ENCODE data around the gene ITGA11. TPM values are rescaled to one million over a fixed set of nuclear protein-coding genes. Genes with fewer than 3 reads are reported as not detected.

The ITGA11 gene
- total RNA-seq, 2 donors from 2014 or later: 0.27 to 1.8 TPM

DNA sequence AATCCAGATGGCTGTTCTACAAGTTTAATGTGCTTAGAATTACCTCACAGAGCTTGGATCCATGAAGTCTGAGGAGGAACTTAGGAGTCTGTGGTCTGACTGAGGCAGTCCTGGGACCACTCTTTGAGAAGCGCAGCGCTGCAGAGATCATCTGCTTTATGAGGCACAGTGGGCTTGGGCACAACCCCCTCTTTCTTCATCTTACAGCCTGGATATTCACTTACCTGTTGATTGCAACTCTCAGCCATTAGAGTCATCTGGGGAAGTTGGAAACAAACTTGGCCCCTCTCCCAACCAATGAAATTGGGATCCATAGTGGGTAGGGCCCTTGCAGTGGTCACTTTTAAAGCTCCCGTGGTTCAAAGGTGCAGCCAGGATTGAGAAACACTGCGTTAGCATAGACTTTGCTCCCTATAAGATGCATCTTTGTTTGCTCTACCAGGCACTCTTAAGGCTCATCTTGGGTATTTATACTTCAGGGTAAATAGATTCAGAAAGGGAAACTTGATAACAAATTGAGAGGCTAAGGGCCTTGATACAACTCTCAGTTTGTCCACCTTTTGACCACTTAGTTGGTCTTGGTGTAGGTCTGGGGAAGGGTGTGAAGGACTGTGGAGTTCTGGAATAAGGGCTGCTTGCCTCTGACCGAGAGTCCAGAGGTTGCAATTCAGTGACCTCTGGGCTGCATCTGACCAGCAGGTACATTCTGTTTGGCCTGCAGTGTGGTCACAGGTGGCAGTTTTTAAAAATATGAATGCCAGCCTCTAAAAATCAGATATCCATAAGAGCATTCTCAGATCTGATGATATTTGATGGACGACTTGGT is 131.6 kb downstream of the ITGA11 start:
- Mint-ChIP-seq H3K36me3 (peaks cover 0 to under 1% of the 10 kb centered on the region in 2 donors), H3K9me3 (no peaks in the 10 kb centered on the region), H3K27ac (no peak overlapping the region)
- DNase-seq (ENCODE audit: low spot score in 2 of 2) (no peak), ATAC-seq (no peak)

DNA sequence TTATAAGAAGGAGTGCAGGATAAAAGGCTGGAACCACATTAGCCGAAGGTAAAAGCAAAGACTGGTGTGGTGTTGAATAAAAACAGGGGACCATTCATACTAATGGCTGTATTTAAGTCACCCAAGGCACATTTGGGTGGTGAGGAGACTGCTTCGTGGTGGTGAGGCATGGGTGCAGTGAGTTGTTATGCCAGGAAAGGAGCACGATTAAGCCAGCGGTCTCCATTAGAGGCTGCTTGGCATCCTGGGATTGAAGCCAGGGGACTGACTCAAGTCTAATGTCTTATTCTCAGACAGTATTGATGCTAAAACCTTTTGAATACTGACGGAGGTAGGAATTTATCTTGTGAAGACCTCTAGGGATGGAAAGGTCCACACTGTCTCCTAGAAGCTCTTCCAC is 132.5 kb downstream of the ITGA11 start:
- ATAC-seq (peak in 1 of 2 donors; percentile 17), DNase-seq (ENCODE audit: low spot score in 2 of 2) (no peak)
- Mint-ChIP-seq H3K36me3 (peaks cover 0 to 7% of the 10 kb centered on the region in 2 donors), H3K9me3 (no peaks in the 10 kb centered on the region), H3K27ac (peak overlapping the region in 1 of 2 donors; percentile 82)

DNA sequence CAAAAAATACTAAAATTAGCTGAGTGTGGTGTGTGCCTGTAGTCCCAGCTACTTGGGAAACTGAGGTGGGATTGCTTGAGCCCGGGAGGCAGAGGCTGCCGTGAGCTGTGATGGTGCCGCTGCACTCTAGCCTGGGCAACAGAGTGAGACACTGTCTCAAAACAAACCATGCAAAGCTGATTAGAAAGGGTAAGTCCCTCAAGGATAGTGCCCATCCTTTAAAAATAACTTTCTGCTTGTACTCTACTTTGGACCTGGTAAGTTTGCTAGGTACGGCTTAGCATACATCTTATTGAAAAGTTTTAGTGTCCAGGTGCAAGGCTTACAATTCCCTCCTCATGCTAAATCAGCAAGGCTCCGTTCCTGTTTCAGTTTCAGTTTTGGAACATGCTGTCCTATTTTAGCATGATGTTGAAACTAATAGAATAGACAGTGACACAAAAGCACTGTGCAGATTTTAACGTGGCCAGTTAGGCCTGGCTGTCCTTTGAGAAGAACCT is 133.0 kb downstream of the ITGA11 start:
- no peak for DNase-seq (ENCODE audit: low spot score in 2 of 2)

DNA sequence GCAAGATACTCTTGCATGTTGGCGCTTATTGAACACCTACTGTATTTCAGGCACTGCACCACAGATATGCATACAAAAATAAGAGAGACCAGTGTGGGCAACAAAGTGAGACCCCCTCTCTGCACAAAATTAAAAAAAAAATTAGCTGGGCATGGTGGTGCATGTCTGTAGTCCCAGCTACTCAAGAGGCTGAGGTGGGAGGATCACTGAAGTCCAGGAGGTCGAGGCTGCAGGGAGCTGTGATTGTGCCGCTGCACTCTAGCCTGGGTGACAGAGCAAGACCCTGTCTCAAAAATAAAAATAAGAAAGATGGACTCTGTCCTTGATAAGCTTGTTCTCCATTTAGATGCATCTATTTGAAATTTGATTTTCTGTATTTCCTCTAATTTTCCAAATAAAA is 133.6 kb downstream of the ITGA11 start:
- Mint-ChIP-seq H3K9me3 (no peaks in the 10 kb centered on the region), H3K36me3 (peaks cover 0 to 14% of the 10 kb centered on the region in 2 donors), H3K27ac (peak overlapping the region; percentile 57 to 82)
- no peak for DNase-seq (ENCODE audit: low spot score in 2 of 2)
- no peak for ATAC-seq

More for the DNA sequence above, 133.0 kb downstream of the ITGA11 start:
- ATAC-seq: peak; percentile 67 to 81
- Mint-ChIP-seq H3K36me3 (peaks cover 0 to 9% of the 10 kb centered on the region in 2 donors), H3K9me3 (no peaks in the 10 kb centered on the region), H3K27ac (peak overlapping the region; percentile 57 to 82)

DNA sequence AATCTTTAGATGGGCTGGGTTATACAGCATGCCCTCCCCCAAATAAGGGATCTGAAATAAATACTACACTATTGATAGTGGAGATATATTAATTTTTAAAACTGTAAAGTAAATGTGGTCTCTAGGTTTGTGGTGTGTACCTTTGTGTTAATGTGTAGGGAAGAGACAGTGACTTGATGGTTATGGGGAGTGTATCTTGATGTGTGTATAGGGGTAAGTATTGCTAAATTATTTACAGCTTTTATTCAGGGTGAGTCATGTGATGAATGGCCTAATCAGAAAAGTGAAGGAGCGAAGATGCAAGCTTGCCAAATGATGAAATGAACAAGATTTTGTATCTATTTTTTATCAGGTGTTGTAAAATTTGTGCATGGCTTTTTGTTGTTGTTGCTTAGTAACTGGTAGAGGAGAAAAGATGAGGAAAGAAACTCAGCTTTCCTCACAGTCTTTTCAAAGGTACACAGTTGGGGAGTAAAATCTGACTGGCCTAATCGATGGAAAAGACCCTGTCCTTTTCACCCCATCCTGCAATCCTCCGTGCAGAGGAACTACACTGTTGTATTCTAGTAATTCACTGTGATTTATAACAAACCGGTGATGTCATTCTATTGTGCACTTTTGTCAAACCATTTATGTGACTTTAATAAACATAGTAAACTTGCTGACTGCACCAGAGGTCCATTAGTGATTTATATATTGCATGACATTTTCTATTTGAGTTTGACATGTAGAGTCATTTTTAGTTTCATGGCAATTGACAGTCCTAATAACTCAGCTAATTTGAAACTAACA is 136.8 kb downstream of the ITGA11 start:
- Mint-ChIP-seq H3K27ac (no peak overlapping the region), H3K36me3 (peaks cover 0 to 14% of the 10 kb centered on the region in 2 donors), H3K9me3 (no peaks in the 10 kb centered on the region)
- DNase-seq (ENCODE audit: low spot score in 2 of 2) (no peak), ATAC-seq (no peak)

DNA sequence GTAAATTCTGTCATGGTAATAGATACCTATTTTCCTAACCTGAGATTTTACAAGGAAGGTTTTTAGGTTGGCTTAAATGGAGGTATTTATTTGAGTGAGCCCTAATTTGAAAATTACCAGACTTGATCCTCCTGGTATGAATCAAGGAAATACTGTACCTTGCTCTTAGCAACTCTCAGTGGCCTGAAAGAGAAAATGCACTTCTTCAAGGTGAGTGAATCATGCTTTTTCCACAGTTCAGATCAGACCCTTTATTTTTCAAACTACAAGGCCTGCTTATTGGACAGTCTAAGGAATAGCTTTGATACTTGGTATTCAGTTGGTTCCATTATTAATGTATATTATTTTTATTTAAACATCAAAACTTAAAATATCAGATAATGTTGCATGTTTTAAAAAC is 139.0 kb downstream of the ITGA11 start:
- DNase-seq (ENCODE audit: low spot score in 2 of 2) (no peak), ATAC-seq (peak; percentile 81 to 84)
- Mint-ChIP-seq H3K9me3 (no peaks in the 10 kb centered on the region), H3K36me3 (peaks cover 0 to 14% of the 10 kb centered on the region in 2 donors), H3K27ac (no peak overlapping the region)

DNA sequence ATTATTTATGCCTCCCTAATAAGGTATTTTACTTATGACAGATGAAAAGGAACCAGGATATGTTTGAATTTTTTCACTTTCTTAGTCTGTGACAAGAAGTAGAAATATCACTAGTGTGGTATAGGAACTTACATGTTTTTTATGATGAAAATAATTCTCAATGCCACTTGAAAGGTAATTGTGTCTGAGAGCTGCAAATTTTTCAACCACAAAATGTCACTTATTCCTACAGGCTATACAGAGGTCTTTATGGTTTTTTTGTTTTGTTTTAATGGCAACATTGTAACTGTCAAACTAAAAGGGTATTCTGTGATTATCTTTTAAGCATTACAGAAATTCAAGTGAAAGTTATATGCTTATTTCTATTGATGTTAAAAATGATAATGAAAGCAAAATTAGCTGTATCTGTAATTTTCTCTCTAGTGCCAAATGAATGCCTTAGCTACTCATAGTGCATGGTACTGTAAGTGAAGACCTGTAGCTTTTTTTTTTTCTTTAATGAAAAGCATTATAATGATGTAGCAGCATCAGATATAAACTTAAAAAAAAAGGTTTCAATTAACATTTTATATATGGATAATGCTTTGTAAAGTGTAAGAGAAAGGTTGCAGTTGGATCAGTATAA is 139.7 kb downstream of the ITGA11 start:
- Mint-ChIP-seq H3K36me3 (peaks cover 0 to 14% of the 10 kb centered on the region in 2 donors), H3K27ac (peak overlapping the region in 1 of 2 donors; percentile 63), H3K9me3 (no peaks in the 10 kb centered on the region)
- ATAC-seq: peak; percentile 49 to 72
- no peak for DNase-seq (ENCODE audit: low spot score in 2 of 2)

DNA sequence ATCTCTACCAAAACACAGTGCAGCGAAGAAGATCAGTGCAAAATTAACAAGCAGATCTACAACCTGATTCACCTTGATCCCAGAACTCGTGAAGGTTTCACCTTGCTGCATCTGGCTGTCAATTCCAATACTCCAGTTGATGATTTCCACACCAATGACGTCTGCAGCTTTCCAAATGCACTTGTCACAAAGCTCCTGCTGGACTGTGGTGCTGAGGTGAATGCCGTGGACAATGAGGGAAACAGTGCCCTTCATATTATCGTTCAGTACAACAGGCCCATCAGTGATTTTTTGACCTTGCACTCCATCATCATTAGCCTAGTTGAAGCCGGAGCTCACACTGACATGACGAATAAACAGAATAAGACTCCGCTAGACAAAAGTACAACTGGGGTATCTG is 141.2 kb downstream of the ITGA11 start:
- DNase-seq (ENCODE audit: low spot score in 2 of 2) (no peak), ATAC-seq (no peak)
- Mint-ChIP-seq H3K9me3 (no peaks in the 10 kb centered on the region), H3K27ac (no peak overlapping the region), H3K36me3 (peaks cover 0 to 15% of the 10 kb centered on the region in 2 donors)

DNA sequence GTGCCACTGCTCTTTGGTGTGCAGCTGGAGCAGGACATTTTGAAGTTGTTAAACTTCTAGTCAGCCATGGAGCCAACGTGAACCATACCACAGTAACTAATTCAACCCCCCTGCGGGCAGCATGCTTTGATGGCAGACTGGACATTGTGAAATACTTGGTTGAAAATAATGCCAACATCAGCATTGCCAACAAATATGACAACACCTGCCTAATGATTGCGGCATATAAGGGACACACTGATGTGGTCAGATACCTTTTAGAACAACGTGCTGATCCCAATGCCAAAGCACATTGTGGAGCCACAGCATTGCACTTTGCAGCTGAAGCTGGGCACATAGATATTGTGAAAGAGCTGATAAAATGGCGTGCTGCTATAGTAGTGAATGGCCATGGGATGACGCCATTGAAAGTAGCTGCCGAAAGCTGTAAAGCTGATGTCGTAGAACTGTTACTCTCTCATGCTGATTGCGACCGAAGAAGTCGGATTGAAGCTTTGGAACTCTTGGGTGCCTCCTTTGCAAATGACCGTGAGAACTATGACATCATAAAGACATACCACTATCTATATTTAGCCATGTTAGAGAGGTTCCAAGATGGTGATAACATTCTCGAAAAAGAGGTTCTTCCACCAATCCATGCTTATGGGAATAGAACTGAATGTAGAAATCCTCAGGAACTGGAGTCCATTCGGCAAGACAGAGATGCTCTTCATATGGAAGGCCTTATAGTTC is 142.2 kb downstream of the ITGA11 start:
- Mint-ChIP-seq H3K27ac (no peak overlapping the region), H3K36me3 (peaks cover 3 to 18% of the 10 kb centered on the region in 2 donors), H3K9me3 (no peaks in the 10 kb centered on the region)
- DNase-seq (ENCODE audit: low spot score in 2 of 2) (no peak), ATAC-seq (no peak)

DNA sequence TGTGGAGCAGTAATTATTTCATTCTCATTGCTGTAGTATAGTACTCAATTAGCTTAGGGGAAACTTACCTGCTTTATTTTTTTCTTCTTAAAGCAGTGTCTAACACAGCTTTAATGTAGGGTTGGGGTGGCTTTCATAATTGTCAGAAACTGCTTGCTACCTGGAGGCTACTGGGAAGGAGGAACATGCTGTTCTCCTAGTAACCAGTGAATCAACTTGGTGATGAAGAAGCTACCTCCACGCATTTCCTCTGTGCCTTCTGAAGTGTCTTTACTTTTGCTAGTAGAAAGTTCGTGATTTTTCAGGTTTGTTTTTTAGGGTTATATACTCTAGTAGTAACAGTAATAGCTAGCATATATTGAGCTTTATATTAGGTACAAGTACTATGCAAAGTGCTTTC is 142.9 kb downstream of the ITGA11 start:
- Mint-ChIP-seq H3K9me3 (no peaks in the 10 kb centered on the region), H3K36me3 (peaks cover 6 to 21% of the 10 kb centered on the region in 2 donors), H3K27ac (peak overlapping the region in 1 of 2 donors; percentile 57)
- ATAC-seq: no peak
- DNase-seq (ENCODE audit: low spot score in 2 of 2): no peak

DNA sequence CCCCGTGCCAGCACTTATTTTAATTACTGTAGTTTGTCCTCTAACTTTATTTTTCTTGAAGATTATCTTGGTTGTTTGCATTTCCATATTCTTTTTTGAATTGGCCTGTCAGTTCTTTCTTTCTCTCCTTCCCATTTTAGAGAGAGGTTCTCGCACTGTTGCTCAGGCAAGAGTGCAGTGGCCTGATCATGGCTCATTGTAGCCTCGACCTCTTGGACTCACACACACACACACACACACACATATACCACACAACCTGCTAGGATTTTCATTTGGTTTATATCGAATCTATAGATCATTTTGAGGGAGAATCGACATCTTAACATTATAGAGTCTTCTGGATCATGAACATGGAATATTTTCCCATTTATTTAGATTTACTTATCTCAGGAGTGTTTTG is 145.7 kb downstream of the ITGA11 start:
- no peak for DNase-seq (ENCODE audit: low spot score in 2 of 2)
- Mint-ChIP-seq H3K36me3 (peaks cover 6 to 15% of the 10 kb centered on the region in 2 donors), H3K9me3 (no peaks in the 10 kb centered on the region), H3K27ac (peak overlapping the region in 1 of 2 donors; percentile 44)
- no peak for ATAC-seq

DNA sequence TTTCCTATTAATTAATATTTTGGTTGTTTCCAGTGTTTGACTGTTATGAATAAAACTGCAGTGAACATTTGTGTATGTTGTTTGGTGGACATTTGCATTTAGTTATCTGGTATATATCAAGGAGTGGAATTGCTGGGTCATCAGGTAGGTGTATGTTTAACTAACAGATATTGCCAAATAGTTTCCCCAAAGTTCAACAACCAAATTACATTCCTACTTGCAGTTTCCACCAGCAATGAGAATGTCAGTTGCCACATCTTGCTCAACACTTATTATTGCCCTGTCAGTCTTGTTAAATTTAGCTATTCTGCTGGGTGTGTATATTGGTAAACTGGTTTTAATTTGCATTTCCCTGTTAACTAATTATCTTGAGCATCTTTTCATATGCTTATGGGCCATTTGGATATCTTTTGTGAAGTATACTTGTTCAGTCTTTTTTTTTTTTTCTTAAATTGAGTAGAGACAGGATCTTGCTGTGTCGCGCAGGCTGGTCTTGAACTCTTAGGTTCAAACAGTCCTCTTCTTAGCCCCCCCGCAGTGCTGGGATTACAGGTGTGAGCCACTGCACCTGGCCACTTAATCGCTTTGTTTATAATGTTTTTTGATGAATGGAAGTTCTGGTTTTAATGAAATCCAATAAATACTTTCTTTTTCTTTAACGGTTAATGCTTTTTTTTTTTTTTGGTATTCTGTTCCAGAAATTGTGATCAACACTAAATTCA is 146.5 kb downstream of the ITGA11 start:
- peaks cover 7 to 16% of the 10 kb centered on the region in 2 donors for H3K36me3 Mint-ChIP-seq
- no peak for ATAC-seq
- H3K27ac Mint-ChIP-seq: no peak overlapping the region
- H3K9me3 Mint-ChIP-seq: no peaks in the 10 kb centered on the region
- DNase-seq (ENCODE audit: low spot score in 2 of 2): no peak

DNA sequence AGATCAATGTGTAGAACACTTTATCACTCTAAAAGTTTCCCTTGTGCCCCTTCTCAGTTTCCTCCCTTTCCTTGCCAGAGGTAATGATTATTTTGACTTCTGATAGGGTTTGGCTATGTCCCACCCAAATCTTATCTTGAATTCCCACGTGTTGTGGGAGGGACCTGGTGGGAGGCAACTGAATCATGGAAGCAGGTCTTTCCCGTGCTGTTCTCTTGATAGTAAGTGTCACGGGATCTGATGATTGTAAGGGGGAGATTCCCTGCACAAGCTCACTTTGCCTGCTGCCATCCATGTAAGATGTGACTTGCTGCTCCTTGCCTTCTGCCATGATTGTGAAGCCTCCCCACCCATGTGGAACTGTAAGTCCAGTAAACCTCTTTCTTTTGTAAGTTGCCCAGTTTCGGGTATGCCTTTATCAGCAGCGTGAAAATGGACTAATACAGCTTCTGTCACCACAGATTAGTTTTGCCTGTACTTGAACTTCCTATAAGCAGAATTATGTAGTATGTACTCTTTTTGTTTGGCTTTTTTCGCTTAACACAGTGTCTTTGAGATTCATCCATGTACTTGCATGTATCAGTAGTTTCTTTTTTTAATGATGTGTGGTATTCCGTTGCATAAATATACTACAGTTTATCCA is 147.2 kb downstream of the ITGA11 start:
- no peak for ATAC-seq
- no peak for DNase-seq (ENCODE audit: low spot score in 2 of 2)
- H3K9me3 Mint-ChIP-seq: no peaks in the 10 kb centered on the region
- H3K27ac Mint-ChIP-seq: no peak overlapping the region
- peaks cover 14 to 23% of the 10 kb centered on the region in 2 donors for H3K36me3 Mint-ChIP-seq

DNA sequence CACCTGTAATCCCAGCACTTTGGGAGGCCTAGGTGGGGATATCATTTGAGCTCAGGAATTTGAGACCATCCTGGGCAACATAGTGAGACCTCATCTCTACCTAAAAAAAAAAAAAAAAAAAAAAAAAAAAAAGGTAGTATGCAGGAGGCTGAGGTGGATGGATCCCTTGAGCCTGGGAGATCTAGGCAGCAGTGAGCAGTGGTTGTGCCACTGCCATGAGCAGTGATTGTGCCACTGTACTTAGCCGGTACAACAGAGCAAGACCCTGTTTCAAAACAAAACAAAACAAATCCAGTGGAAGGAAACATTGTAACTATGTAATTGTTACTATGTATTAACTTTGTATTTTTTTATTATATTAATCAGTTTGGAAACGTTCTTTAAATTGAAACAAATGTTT is 148.6 kb downstream of the ITGA11 start:
- Mint-ChIP-seq H3K36me3 (peaks cover 24 to 33% of the 10 kb centered on the region in 2 donors), H3K9me3 (no peaks in the 10 kb centered on the region), H3K27ac (no peak overlapping the region)
- ATAC-seq: no peak
- no peak for DNase-seq (ENCODE audit: low spot score in 2 of 2)

DNA sequence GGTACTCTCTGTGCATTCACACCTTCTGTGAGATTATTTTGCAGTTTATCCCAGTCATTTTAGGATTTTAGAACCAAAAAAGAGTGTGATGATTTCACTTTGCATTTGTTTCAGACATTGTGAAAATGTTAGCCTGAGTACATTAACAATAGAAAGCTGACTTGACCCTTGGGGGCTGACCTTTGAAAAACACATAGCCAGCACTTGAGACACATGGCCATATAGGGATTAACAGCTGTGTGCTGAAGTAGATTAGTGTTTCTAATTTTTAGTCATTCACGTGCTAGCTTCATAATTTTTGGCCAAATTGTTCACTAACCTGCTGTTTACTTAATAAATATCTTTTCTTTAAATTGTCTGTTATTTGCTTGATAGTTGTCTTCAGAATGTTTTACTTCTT is 151.0 kb downstream of the ITGA11 start:
- DNase-seq (ENCODE audit: low spot score in 2 of 2): no peak
- ATAC-seq: no peak
- no peak overlapping the region for H3K27ac Mint-ChIP-seq
- H3K36me3 Mint-ChIP-seq: peaks cover 32 to 42% of the 10 kb centered on the region in 2 donors
- H3K9me3 Mint-ChIP-seq: no peaks in the 10 kb centered on the region

Measured in activated naive CD4-positive, alpha-beta T cell treated with anti-CD3 and anti-CD28 coated beads, Interleukin-2, amount 50 U/mL, for 72 hours (primary cell).